ENCODE results near the gene ZDHHC11B. TPM values are rescaled to one million over a fixed set of nuclear protein-coding genes. Genes with fewer than 3 reads are reported as not detected.
"Not testable (repeated sequence)": the region's sequence is repeated elsewhere in the genome, so short reads cannot be mapped to it uniquely, and the experiment has no call there.

ZDHHC11B gene
- total RNA-seq, 1 experiment from 2014 or later, result 1.4 TPM

GRCh38 chr5:815449-815848 lies 30.9 kb upstream of the ZDHHC11B start:
- Mint-ChIP-seq H3K27ac (no peak overlapping the region), H3K9me3 (no peaks in the 10 kb centered on the region), H3K27me3 (ENCODE audit: low read depth) (no peaks in the 10 kb centered on the region), H3K4me1 (peaks cover 6 to 7% of the 10 kb centered on the region in 2 experiments; a peak in 3 of 4 replicates), H3K36me3 (ENCODE audit: insufficient read depth in 1 of 3, low read depth in 3 of 3) (peaks cover 6 to 28% (median 23%) of the 10 kb centered on the region in 3 experiments), H3K4me3 (no peak overlapping the region)
- Histone ChIP-seq H2AFZ (ENCODE audit: low read length) (no peak overlapping the region), H3K14ac (ENCODE audit: insufficient read depth, low read length) (no peak overlapping the region), H3K18ac (ENCODE audit: insufficient read length, low read depth, low read length) (no peak overlapping the region), H2BK15ac (ENCODE audit: low read depth, low read length) (no peak overlapping the region), H3K9ac (ENCODE audit: extremely low read depth, insufficient read length, low read length) (no peak overlapping the region), H3K23me2 (ENCODE audit: insufficient read length, low read depth, low read length, poor library complexity, severe bottlenecking) (no peaks in the 10 kb centered on the region), H3K56ac (ENCODE audit: insufficient read length, low read depth, low read length) (no peak overlapping the region), H2BK5ac (ENCODE audit: insufficient read length, low read length) (no peak overlapping the region), H2BK20ac (ENCODE audit: low read depth, low read length, poor library complexity, severe bottlenecking) (no peak overlapping the region), H4K8ac (replicated peaks; ENCODE audit: insufficient read length, low read depth, low read length) (no peak overlapping the region), H3K27me3 (ENCODE audit: insufficient read depth, low read length) (no peaks in the 10 kb centered on the region), H3T11ph (ENCODE audit: low read length) (no peak overlapping the region), H4K91ac (ENCODE audit: insufficient read length, low read depth, low read length) (no peak overlapping the region), H3K79me1 (ENCODE audit: insufficient read depth, low read depth, low read length, poor library complexity, severe bottlenecking) (no peaks in the 10 kb centered on the region), H2BK12ac (ENCODE audit: insufficient read length, low read depth, low read length) (no peak overlapping the region), H3K79me2 (ENCODE audit: insufficient read depth, low read length) (no peaks in the 10 kb centered on the region), H3K4me1 (ENCODE audit: insufficient read depth, low read length) (no peaks in the 10 kb centered on the region), H3K4me2 (ENCODE audit: insufficient read depth, insufficient read length, low read length) (no peak overlapping the region), H3K9me3 (ENCODE audit: control insufficient read depth, low read depth, low read length) (no peaks in the 10 kb centered on the region), H3K23ac (ENCODE audit: insufficient read length, low read depth, low read length) (no peak overlapping the region), H3K27ac (ENCODE audit: insufficient read length, low read depth, low read length) (no peak overlapping the region), H2AK5ac (ENCODE audit: insufficient read length, low read length) (no peak overlapping the region), H4K5ac (ENCODE audit: insufficient read length, low read depth, low read length) (no peak overlapping the region), H4K20me1 (ENCODE audit: control insufficient read depth, insufficient read depth, insufficient read length) (no peaks in the 10 kb centered on the region), H2BK120ac (ENCODE audit: low read depth, low read length, poor library complexity, severe bottlenecking) (no peak overlapping the region), H3K4ac (ENCODE audit: low read depth, low read length) (no peak overlapping the region)
- DNase-seq, result no peak
- WGBS (ENCODE audit: extremely low coverage, insufficient read length, low lambda C conversion rate), result no CpG with 5 or more reads among the region's 3 CpGs
- TF ChIP-seq, protein P1, sequence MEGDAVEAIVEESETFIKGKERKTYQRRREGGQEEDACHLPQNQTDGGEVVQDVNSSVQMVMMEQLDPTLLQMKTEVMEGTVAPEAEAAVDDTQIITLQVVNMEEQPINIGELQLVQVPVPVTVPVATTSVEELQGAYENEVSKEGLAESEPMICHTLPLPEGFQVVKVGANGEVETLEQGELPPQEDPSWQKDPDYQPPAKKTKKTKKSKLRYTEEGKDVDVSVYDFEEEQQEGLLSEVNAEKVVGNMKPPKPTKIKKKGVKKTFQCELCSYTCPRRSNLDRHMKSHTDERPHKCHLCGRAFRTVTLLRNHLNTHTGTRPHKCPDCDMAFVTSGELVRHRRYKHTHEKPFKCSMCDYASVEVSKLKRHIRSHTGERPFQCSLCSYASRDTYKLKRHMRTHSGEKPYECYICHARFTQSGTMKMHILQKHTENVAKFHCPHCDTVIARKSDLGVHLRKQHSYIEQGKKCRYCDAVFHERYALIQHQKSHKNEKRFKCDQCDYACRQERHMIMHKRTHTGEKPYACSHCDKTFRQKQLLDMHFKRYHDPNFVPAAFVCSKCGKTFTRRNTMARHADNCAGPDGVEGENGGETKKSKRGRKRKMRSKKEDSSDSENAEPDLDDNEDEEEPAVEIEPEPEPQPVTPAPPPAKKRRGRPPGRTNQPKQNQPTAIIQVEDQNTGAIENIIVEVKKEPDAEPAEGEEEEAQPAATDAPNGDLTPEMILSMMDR (conservative IDR thresholded peaks at IDR 0.05), result no peak

- H3T11ph ChIP-seq (ENCODE audit: low read length); H3K27ac ChIP-seq (ENCODE audit: insufficient read length, low read depth, low read length); H3K23me2 ChIP-seq (ENCODE audit: insufficient read length, low read depth, low read length, poor library complexity, severe bottlenecking); H3K14ac ChIP-seq (ENCODE audit: insufficient read depth, low read length); H3K9me3 ChIP-seq (ENCODE audit: control insufficient read depth, low read depth, low read length); H3K27me3 ChIP-seq (ENCODE audit: insufficient read depth, low read length); H3K4me2 ChIP-seq (ENCODE audit: insufficient read depth, insufficient read length, low read length); H3K79me1 ChIP-seq (ENCODE audit: insufficient read depth, low read depth, low read length, poor library complexity, severe bottlenecking); H2AFZ ChIP-seq (ENCODE audit: low read length); H3K4me1 ChIP-seq (ENCODE audit: insufficient read depth, low read length); H2BK120ac ChIP-seq (ENCODE audit: low read depth, low read length, poor library complexity, severe bottlenecking); H3K9me3 Mint-ChIP-seq; H3K56ac ChIP-seq (ENCODE audit: insufficient read length, low read depth, low read length); H4K20me1 ChIP-seq (ENCODE audit: control insufficient read depth, insufficient read depth, insufficient read length); H2BK20ac ChIP-seq (ENCODE audit: low read depth, low read length, poor library complexity, severe bottlenecking); H4K8ac ChIP-seq (replicated peaks; ENCODE audit: insufficient read length, low read depth, low read length); H3K18ac ChIP-seq (ENCODE audit: insufficient read length, low read depth, low read length); H2BK15ac ChIP-seq (ENCODE audit: low read depth, low read length); H2AK5ac ChIP-seq (ENCODE audit: insufficient read length, low read length); H3K79me2 ChIP-seq (ENCODE audit: insufficient read depth, low read length); H3K9ac ChIP-seq (ENCODE audit: extremely low read depth, insufficient read length, low read length); H4K5ac ChIP-seq (ENCODE audit: insufficient read length, low read depth, low read length); H3K27me3 Mint-ChIP-seq (ENCODE audit: low read depth); H3K23ac ChIP-seq (ENCODE audit: insufficient read length, low read depth, low read length); H3K4me3 Mint-ChIP-seq; H2BK12ac ChIP-seq (ENCODE audit: insufficient read length, low read depth, low read length); H2BK5ac ChIP-seq (ENCODE audit: insufficient read length, low read length); H4K91ac ChIP-seq (ENCODE audit: insufficient read length, low read depth, low read length); H3K27ac Mint-ChIP-seq; H3K4ac ChIP-seq (ENCODE audit: low read depth, low read length); H3K4me1 Mint-ChIP-seq; DNase-seq: not testable (repeated sequence)
- peaks cover 6 to 28% (median 23%) of the 10 kb centered on the region in 3 experiments for H3K36me3 Mint-ChIP-seq (ENCODE audit: insufficient read depth in 1 of 3, low read depth in 3 of 3)
- no CpG with 5 or more reads among the region's 5 CpGs for WGBS (ENCODE audit: extremely low coverage, insufficient read length, low lambda C conversion rate)
Observed at GRCh38 chr5:813575-813974, 29.0 kb upstream of the ZDHHC11B start.
